Progenitor cell of endocrine pancreas (in vitro differentiated cells): ENCODE data around the gene TNFSF12. TPM values are rescaled to one million over a fixed set of nuclear protein-coding genes. Genes with fewer than 3 reads are reported as not detected.
A peak's percentile ranks its signal among the peaks of the same experiment; 100 is the strongest.

Experiments used
- DNase-seq: peaks from one replicate; pipeline ENCODE4 v3.0.0; 2021; ENCODE audit warnings: low spot score; ENCODE audit not compliant: unreplicated experiment
- H3K27ac Mint-ChIP-seq: 2 replicates; pipeline ENCODE4 v1.8.0; 2021; ENCODE audit warnings: mild to moderate bottlenecking, moderate library complexity, mixed read lengths
- H3K27me3 Mint-ChIP-seq: 2 replicates; pipeline ENCODE4 v1.8.0; 2021; ENCODE audit warnings: mixed read lengths
- H3K36me3 Mint-ChIP-seq: 2 replicates; pipeline ENCODE4 v1.8.0; 2022; ENCODE audit warnings: mixed read lengths; ENCODE audit not compliant: insufficient read depth
- H3K4me1 Mint-ChIP-seq: 2 replicates; pipeline ENCODE4 v1.8.0; 2021; ENCODE audit warnings: low read depth, mixed read lengths
- H3K4me3 Mint-ChIP-seq: 2 replicates; pipeline ENCODE4 v1.8.0; 2021; ENCODE audit warnings: low read depth, mild to moderate bottlenecking, moderate library complexity, mixed read lengths
- H3K9me3 Mint-ChIP-seq: 2 replicates; pipeline ENCODE4 v1.8.0; 2021; ENCODE audit warnings: low read depth, mixed read lengths
- total RNA-seq: library from RNA; stranded (reverse); gene quantifications from 2 replicates; pipeline ENCODE4 v1.2.1, GENCODE V29; 2021
- TF ChIP-seq, protein P1 (sequence below): fragments of 200-600 bp; sonication (generic); IDR thresholded peaks from one replicate; pipeline ENCODE4 v1.5.0; 2021; ENCODE audit warnings: antibody characterized with exemption, mild to moderate bottlenecking; ENCODE audit not compliant: unreplicated experiment

TNFSF12 gene
- total RNA-seq, 1 donor from 2014 or later, result 9.4 TPM

DNA sequence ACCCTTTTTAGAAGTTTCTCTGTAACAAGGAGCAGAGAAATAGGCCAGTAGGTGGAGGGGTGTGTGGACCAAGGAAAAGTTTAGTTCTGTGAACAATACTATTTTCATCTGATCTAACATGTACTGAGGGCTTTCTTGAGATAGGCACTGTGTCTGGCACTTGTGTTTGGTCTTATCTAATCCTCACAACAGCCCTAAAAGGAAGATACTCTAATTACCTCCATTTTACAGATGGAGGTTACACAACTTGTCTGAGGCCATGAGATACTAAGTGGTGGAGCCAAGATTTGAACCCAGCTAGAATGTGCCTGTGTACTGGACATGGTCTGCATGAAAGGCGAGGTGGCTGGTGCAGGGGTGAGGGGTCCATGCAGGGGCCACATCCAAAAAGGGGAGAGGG, 4.5 kb downstream of the TNFSF12 start:
- no peaks in the 10 kb centered on the region for H3K9me3 Mint-ChIP-seq
- H3K27ac Mint-ChIP-seq, result no peak overlapping the region
- H3K27me3 Mint-ChIP-seq, result no peaks in the 10 kb centered on the region
- no peak overlapping the region for H3K4me3 Mint-ChIP-seq
- TF ChIP-seq, protein P1, sequence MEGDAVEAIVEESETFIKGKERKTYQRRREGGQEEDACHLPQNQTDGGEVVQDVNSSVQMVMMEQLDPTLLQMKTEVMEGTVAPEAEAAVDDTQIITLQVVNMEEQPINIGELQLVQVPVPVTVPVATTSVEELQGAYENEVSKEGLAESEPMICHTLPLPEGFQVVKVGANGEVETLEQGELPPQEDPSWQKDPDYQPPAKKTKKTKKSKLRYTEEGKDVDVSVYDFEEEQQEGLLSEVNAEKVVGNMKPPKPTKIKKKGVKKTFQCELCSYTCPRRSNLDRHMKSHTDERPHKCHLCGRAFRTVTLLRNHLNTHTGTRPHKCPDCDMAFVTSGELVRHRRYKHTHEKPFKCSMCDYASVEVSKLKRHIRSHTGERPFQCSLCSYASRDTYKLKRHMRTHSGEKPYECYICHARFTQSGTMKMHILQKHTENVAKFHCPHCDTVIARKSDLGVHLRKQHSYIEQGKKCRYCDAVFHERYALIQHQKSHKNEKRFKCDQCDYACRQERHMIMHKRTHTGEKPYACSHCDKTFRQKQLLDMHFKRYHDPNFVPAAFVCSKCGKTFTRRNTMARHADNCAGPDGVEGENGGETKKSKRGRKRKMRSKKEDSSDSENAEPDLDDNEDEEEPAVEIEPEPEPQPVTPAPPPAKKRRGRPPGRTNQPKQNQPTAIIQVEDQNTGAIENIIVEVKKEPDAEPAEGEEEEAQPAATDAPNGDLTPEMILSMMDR, result no peak
- DNase-seq, result no peak
- H3K36me3 Mint-ChIP-seq, result peaks cover 1% of the 10 kb centered on the region
- peaks cover 31% of the 10 kb centered on the region for H3K4me1 Mint-ChIP-seq

DNA sequence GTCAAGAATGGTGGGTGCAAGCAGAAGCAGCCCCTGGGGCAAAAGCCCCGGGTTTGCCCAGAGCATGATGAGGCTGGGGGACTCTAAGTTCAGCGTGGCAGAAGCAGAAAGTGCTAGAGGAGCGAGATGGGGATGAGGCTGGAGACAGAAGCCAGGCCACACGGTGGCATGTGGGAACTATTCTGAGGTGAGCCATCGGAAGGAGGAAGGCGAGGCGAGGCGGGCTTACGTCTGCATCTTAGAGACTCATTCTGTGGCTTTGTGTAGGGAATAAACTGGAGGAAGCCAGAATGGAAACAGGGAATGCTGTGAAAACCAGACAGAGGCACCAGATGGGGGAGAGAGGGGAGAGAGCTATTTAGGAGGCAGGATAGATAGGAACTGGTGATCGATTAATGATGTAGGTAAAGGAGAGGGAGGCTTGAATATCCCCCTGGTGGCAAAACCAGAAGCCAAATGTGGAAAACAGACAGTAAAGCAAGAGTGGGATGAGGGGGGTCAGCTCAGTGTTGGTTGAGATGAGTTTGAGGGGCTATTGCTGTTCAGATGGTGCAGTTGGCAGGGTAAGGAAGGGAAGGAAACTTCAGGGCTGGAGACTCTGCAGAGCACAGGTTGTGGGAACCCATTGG, 6.6 kb downstream of the TNFSF12 start:
- Mint-ChIP-seq H3K36me3 (peaks cover 1% of the 10 kb centered on the region), H3K9me3 (no peaks in the 10 kb centered on the region), H3K27me3 (no peaks in the 10 kb centered on the region), H3K4me1 (peaks cover 28% of the 10 kb centered on the region), H3K4me3 (no peak overlapping the region), H3K27ac (peak overlapping the region; percentile 46)
- no peak for DNase-seq
- TF ChIP-seq, protein P1, result peak; percentile 44

DNA sequence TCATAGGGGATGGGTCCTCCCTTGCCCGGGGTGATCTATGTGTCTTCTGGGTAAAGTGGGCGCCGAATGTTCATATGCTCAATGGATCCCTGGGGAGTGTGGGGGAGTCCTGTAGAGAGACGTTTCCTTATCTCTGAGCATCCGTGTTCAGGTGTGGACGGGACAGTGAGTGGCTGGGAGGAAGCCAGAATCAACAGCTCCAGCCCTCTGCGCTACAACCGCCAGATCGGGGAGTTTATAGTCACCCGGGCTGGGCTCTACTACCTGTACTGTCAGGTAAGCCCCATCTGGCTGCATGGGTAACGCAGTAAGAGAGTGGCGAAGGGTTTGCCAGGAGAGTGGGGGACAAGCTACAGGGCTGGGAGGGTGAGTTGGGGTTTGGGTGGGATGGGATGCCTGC, 7.8 kb downstream of the TNFSF12 start:
- Mint-ChIP-seq H3K9me3 (no peaks in the 10 kb centered on the region), H3K27me3 (no peaks in the 10 kb centered on the region), H3K36me3 (peaks cover 1% of the 10 kb centered on the region), H3K4me1 (peaks cover 29% of the 10 kb centered on the region), H3K4me3 (no peak overlapping the region), H3K27ac (peak overlapping the region; percentile 30)
- no peak for DNase-seq
- TF ChIP-seq, protein P1, result no peak

DNA sequence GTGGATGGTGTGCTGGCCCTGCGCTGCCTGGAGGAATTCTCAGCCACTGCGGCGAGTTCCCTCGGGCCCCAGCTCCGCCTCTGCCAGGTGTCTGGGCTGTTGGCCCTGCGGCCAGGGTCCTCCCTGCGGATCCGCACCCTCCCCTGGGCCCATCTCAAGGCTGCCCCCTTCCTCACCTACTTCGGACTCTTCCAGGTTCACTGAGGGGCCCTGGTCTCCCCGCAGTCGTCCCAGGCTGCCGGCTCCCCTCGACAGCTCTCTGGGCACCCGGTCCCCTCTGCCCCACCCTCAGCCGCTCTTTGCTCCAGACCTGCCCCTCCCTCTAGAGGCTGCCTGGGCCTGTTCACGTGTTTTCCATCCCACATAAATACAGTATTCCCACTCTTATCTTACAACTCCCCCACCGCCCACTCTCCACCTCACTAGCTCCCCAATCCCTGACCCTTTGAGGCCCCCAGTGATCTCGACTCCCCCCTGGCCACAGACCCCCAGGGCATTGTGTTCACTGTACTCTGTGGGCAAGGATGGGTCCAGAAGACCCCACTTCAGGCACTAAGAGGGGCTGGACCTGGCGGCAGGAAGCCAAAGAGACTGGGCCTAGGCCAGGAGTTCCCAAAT, 8.4 kb downstream of the TNFSF12 start:
- no peaks in the 10 kb centered on the region for H3K9me3 Mint-ChIP-seq
- H3K4me1 Mint-ChIP-seq, result peaks cover 27% of the 10 kb centered on the region
- no peak for DNase-seq
- no peak overlapping the region for H3K27ac Mint-ChIP-seq
- peaks cover 1% of the 10 kb centered on the region for H3K36me3 Mint-ChIP-seq
- H3K4me3 Mint-ChIP-seq, result no peak overlapping the region
- TF ChIP-seq, protein P1, result no peak
- H3K27me3 Mint-ChIP-seq, result no peaks in the 10 kb centered on the region

DNA sequence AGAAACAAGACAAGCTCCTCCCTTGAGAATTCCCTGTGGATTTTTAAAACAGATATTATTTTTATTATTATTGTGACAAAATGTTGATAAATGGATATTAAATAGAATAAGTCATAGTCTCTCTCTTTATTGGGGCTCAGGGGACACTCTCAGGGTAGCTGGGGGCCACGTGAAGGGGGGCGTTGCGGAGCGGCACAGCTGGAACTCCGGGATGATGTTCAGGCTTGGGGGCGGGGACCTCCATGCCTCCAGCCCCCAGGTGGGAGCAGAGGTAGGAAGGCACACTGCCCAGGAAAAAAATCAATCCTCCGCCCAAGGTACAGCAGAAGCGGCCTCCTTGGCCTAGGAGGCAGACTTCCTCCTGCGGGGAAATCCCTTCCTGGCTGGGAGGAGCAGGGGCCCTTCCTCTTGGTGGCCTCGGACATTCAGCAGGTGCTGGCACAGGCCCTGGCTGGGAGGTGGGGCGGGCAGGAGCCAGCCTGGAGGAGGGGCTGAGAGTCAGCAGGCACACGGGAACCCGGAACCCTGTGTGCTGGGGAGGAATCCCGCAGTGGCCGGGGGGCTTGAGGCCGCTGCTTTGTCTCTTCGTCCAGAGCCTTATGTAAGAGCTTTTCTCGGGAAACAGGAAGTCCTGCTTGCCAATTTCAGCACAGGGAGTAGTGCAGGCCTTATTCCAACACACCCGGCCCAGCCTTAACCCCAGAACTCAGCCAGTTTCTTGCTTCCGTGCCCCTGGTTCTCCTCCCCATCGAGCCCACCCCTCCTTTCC, 9.1 kb downstream of the TNFSF12 start:
- no peak for DNase-seq
- no peaks in the 10 kb centered on the region for H3K27me3 Mint-ChIP-seq
- H3K27ac Mint-ChIP-seq, result peak overlapping the region; percentile 93
- H3K4me3 Mint-ChIP-seq, result no peak overlapping the region
- no peaks in the 10 kb centered on the region for H3K36me3 Mint-ChIP-seq
- TF ChIP-seq, protein P1, result no peak
- no peaks in the 10 kb centered on the region for H3K9me3 Mint-ChIP-seq
- H3K4me1 Mint-ChIP-seq, result peaks cover 33% of the 10 kb centered on the region
